CD4-positive, alpha-beta T cell treated with Interleukin-4 for 1 hour (primary cell): ENCODE results near the gene STARD4.

ENCODE experiments used
- DNase-seq, 2 donors: peaks; one replicate each; pipeline ENCODE4 v3.0.0-alpha.2; 2020 to 2022

STARD4 gene

GRCh38 chr5:111520908-111521307 lies 8.6 kb upstream of the STARD4 start:
- no peak for DNase-seq

- no peak for DNase-seq
These were observed 6.4 kb upstream of the STARD4 start for GRCh38 chr5:111518777-111519176.

- no peak for DNase-seq
These were observed 5.6 kb upstream of the STARD4 start for GRCh38 chr5:111517853-111518501.

GRCh38 chr5:111514087-111514486 lies 1.8 kb upstream of the STARD4 start:
- no peak for DNase-seq

- no peak for DNase-seq
These were observed 791 bp upstream of the STARD4 start for GRCh38 chr5:111513131-111513520.

- DNase-seq, result no peak
These were observed 432 bp downstream of the STARD4 start for GRCh38 chr5:111511831-111512374.

GRCh38 chr5:111511174-111511830 lies 1.0 kb downstream of the STARD4 start:
- no peak for DNase-seq

GRCh38 chr5:111509119-111509518 lies 3.2 kb downstream of the STARD4 start:
- peak in 1 of 2 donors; percentile 38 for DNase-seq

GRCh38 chr5:111507276-111507675 lies 5.1 kb downstream of the STARD4 start:
- DNase-seq, result no peak

GRCh38 chr5:111505096-111505495 lies 7.2 kb downstream of the STARD4 start:
- DNase-seq, result no peak

GRCh38 chr5:111502956-111503355 lies 9.4 kb downstream of the STARD4 start:
- no peak for DNase-seq

GRCh38 chr5:111498346-111498745 lies 14.0 kb downstream of the STARD4 start:
- no peak for DNase-seq

- DNase-seq, result no peak
These were observed 17.2 kb downstream of the STARD4 start for GRCh38 chr5:111495159-111495558.

- DNase-seq, result no peak
These were observed 17.9 kb downstream of the STARD4 start for GRCh38 chr5:111494355-111494999.

- no peak for DNase-seq
These were observed 19.3 kb downstream of the STARD4 start for GRCh38 chr5:111493031-111493430.

GRCh38 chr5:111488353-111488752 lies 24.0 kb downstream of the STARD4 start:
- DNase-seq, result no peak

GRCh38 chr5:111486926-111487325 lies 25.4 kb downstream of the STARD4 start:
- DNase-seq, result no peak

GRCh38 chr5:111486055-111486454 lies 26.3 kb downstream of the STARD4 start:
- DNase-seq, result no peak

GRCh38 chr5:111480346-111480745 lies 32.0 kb downstream of the STARD4 start:
- no peak for DNase-seq

GRCh38 chr5:111478898-111479297 lies 33.4 kb downstream of the STARD4 start:
- DNase-seq, result no peak

GRCh38 chr5:111478266-111478665 lies 34.1 kb downstream of the STARD4 start:
- no peak for DNase-seq

- DNase-seq, result no peak
These were observed 39.8 kb downstream of the STARD4 start for GRCh38 chr5:111472579-111472978.

- DNase-seq, result no peak
These were observed 40.2 kb downstream of the STARD4 start for GRCh38 chr5:111472096-111472495.

- DNase-seq, result no peak
These were observed 42.4 kb downstream of the STARD4 start for GRCh38 chr5:111469903-111470302.
